AG09319 (cell line): Measurements from ENCODE around the gene ETV7.

ENCODE experiments used
- DNase-seq: peaks from one replicate; pipeline ENCODE4 v3.0.0-alpha.2; 2010; ENCODE audit warnings: low read depth; ENCODE audit errors: extremely low read depth
- TF ChIP-seq, protein P1 (sequence below): IDR thresholded peaks from 2 replicates; pipeline ENCODE4 v1.5.1; 2011; ENCODE audit warnings: low read depth, mild to moderate bottlenecking, inconsistent platforms, low read length, moderate library complexity

Gene ETV7

DNA sequence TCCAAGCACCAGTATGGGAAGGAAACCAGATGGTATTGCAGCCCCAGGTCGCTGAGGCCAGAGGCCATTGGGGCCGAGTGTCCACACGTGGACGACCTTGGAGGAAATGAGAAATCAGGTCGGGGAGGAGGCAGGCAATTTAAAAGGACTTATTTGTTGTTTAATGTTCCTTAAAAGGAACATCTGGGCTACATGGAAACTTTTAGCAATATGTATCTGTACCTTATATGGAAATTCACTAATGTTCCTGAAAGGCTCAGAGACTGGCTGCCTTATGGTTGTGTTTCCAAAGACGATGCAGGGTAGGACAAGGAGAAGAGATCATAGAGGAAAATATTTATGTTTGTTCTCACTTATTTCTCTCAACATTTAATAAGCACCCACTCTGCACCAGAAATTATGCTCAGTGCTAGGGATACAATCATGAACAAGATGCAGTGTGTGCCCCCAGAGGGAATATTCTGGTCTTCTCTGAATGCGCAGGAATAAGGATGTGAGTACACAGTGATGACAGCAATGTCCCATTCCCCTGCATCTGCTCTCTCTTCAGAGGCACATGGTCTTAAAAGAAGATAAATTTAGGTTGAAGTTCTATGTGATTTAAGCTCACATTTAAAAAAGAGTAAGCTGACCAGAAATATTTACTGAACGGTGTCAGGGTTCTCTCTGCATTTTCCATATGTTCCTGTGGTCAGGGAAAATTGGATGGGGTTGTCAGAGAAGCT, 54.1 kb downstream of the ETV7 start:
- DNase-seq, result no peak
- TF ChIP-seq, protein P1, sequence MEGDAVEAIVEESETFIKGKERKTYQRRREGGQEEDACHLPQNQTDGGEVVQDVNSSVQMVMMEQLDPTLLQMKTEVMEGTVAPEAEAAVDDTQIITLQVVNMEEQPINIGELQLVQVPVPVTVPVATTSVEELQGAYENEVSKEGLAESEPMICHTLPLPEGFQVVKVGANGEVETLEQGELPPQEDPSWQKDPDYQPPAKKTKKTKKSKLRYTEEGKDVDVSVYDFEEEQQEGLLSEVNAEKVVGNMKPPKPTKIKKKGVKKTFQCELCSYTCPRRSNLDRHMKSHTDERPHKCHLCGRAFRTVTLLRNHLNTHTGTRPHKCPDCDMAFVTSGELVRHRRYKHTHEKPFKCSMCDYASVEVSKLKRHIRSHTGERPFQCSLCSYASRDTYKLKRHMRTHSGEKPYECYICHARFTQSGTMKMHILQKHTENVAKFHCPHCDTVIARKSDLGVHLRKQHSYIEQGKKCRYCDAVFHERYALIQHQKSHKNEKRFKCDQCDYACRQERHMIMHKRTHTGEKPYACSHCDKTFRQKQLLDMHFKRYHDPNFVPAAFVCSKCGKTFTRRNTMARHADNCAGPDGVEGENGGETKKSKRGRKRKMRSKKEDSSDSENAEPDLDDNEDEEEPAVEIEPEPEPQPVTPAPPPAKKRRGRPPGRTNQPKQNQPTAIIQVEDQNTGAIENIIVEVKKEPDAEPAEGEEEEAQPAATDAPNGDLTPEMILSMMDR, result no peak

DNA sequence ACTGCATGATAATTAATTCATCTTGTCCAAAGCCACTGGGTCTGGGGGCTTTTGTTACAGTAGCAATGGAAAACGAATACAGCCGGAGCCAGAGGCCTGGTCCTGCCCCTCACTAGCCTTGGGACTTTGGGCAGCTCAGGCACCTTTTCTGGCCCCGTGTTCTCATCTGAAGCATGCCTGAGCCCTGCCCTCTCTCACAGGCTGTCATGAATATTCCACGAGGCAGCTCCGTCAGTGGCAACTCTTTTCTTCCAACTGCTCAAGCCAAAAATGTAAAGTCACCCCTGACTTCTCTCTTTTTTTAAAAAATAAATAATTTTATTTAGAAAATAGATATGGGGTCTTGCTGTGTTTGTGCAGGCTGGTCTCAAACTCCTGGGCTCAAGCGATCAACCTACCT, 56.1 kb downstream of the ETV7 start:
- DNase-seq, result no peak
- TF ChIP-seq, protein P1, result no peak

DNA sequence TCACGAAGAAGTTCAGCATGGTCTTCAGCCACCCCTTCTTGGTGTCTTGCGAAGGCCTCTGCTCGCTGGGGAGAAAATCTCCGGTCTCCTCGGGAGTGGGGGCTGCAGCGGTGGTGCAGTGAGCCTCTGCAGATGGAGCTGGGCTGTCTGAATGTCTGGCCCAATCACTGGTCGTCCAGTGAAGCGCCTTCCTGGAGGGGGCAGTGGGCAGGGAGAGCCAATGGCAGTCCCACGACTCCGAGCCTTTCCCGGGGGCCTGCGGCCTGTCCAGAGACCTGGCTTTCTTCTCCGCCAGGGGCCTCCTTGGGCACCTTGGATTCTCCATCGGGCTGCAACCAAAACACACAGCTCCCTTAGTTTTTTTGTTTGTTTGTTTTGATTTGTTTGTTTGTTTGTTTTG, 57.1 kb downstream of the ETV7 start:
- TF ChIP-seq, protein P1, result no peak
- DNase-seq, result no peak

DNA sequence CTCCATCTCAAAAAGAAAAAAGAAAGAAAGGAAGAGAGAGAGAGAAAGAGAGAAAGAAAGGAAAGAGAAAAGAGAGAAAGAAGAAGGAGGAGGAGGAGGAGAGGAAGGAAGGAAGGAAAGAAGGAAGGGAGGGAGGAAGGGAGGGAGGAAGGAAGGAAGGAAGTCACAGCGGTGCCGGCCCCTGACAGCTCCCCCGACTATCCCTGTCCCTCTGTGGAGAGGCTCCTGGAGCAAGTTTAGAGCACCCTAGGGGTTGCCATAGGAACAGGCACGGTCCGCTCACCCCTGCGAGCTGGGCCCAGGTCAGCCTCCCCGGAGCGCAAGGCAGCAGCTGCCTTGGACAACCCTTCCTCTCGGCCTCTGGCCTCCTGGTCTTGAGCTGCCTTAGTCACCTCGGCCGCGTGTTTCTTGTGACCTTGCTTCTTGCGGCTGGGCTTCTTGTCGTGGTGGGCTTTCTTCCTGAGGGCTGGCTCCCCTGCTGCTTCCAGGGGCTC, 57.6 kb downstream of the ETV7 start:
- DNase-seq, result no peak
- TF ChIP-seq, protein P1, result no peak

DNA sequence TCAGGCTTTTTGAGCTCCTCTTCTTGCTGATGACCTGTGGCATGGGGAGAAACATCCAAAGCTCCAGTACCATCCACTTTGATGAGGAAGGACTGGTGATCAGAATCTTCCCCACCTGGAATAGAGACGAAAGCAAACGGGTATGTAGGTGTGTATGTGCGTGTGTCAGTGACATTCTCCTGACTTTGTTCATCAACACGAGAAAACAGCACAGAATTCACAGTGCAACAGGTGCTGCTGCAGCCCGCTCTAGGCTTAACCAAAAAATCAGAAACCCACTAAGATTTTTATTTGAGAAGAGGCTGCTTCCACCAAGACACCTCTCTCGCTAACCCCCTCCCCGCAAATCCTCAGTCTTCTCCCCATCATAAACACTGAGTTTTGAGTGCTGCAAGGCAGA, 58.9 kb downstream of the ETV7 start:
- no peak for DNase-seq
- TF ChIP-seq, protein P1, result no peak

DNA sequence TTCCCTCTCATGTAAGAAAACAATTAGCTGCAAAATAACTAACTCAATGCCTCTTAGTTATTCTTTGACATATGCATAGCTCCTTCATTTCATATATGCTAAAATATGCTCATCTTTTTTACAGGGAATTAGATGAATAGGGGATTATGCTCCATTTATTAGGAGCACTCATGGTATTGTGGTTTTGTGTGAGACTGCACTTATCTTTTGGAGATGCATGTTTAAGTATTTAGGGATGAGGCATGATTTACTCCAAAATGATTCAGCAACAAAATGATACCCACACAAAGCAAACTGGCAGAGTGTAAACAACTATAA, 59.6 kb downstream of the ETV7 start:
- TF ChIP-seq, protein P1, result no peak
- no peak for DNase-seq

DNA sequence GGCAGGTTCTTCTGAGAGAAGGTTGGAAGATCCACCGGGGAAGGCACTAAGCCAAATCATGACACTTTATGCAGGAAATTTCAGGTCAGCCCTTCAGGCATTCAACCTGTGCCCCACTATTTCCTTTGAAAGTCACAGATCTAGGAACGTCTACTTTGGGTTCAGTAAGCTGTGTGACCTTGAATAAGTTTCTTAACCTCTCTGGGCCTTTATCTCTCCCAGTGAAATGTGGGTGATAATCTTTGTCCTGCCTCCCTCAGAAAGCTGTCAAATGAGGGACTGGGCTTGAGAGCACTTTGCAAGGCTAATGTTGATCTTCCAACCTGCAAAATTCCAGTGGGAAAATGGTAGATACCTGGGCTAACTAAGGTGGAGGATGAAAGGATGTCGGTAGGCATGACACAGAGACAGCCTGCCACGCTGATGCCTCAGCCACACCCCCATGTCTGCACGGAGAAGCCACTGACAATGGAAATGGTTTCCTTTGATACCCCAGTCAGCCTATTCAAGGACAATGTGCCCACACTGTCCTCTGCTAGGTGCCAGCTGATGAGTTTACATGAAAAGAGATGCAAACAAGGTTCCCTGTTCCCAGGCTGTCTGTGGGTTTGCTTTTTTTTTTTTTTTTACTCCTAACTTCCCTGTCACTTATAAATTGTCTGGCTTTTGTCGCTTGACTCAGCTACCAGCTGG, 60.1 kb downstream of the ETV7 start:
- TF ChIP-seq, protein P1, result no peak
- DNase-seq, result no peak
